Measurements from ENCODE around the gene TFAP2C. TPM values are rescaled to one million over a fixed set of nuclear protein-coding genes. Genes with fewer than 3 reads are reported as not detected.
A peak's percentile ranks its signal among the peaks of the same experiment; 100 is the strongest.
"Not testable (repeated sequence)": the region's sequence is repeated elsewhere in the genome, so short reads cannot be mapped to it uniquely, and the experiment has no call there.

The TFAP2C gene
- total RNA-seq, 2 donors from 2014 or later, result 0.52 to 1.6 TPM

DNA sequence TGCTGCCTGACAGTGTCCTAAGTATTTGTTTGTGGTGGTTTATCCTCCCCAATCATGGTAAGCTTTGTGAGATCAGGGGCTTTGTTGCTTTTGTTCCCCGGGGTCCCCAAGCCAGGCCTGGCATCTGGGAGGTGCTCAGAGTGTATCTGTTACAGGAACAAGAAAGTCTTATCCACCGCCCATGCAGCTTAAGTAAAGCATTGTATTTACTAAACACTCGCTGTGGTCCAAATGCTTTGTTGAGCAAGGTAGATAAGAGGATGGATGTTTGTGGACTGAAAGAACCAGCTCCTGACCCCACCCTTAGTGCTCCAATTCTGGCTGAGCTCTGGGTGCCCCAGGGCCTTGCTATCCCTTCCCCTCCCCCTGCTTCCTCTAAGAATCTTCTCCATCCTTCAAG is 19.8 kb upstream of the TFAP2C start:
- DNase-seq, result no peak
- intact Hi-C loops (cut with DNase I, micrococcal nuclease), result no loop called here
- ATAC-seq, result no peak

DNA sequence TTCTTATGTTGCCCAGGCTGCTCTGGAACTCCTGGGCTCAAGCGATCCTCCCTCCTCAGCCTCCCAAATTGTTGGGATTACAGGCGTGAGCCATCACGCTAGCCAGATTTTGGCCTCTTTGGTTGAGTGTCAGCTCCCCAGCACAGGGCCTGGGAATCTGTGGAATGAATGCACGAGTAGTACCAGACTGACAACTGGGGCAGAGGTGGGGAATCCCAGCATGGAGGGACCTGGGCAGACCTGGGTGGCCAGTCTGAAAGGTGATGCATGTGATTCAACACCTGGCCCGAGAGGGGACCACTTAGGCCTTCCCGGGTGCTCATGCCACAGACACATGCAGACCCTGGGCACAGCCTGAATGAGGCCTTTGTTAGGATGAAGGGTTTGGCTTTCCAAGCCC is 19.0 kb upstream of the TFAP2C start:
- DNase-seq, result no peak
- intact Hi-C loops (cut with DNase I, micrococcal nuclease), result no loop called here
- no peak for ATAC-seq

DNA sequence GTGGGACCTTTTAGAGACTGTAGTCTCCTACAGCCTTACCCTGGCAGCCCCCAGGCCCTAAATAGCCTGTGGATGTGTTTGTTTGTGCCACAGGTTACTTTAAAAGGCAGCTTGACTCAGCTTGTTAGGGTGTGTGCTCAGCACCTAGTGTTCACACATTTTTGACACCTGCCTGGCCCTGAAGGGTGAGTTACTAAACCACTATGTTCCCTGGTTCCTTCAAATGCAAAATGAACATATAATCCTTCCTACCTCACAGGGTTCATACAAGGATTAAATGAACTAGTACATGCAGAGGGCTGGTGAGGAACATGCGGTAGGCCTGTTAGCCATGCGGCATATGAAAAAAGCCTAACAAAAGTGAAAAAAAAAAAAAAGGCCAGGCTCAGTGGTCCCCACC is 14.9 kb upstream of the TFAP2C start:
- intact Hi-C loops (cut with DNase I, micrococcal nuclease), result no loop called here
- ATAC-seq (no peak), DNase-seq (no peak)

DNA sequence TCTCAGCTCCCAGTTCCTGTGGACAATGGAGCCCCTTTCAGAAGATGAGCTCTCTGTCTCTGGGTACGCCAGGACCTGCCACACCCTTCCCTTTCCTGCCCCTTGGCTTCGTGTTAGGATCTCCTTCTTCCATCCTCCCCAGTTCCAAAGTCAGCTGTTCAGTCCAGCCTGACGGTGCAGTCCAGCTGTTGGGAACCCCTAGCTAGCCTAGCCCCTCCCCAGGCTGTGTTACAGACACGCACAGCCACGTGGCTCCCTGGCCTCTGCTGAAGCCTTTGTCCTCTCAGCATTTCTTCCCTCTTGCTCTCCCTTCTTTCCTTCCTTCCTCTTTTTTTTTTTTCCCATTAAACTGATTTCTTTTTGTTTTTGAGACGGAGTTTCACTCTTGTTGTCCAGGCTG is 12.4 kb upstream of the TFAP2C start:
- no peak for ATAC-seq
- intact Hi-C loops (cut with DNase I, micrococcal nuclease), result no loop called here
- DNase-seq, result no peak

DNA sequence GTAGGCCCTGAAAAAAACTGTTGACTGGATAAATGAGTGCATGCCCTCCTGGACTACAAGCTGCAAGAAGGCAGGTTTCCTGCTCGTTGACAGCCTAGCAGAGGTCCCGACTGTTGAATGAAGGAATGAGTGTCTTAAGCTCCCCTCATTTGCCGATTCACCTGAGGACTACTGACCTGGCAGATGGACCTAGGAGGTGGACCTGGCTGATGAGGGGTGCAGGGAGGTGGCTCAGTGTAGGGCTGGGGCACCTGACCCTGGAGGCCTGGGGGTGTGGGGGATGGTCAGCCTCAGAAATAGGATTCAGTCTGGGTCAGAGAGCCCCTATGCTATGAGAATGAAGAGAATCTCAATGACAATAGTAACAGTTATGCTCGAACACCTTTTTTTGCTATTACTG is 11.6 kb upstream of the TFAP2C start:
- ATAC-seq (no peak), DNase-seq (no peak)
- intact Hi-C loops (cut with DNase I, micrococcal nuclease), result no loop called here

DNA sequence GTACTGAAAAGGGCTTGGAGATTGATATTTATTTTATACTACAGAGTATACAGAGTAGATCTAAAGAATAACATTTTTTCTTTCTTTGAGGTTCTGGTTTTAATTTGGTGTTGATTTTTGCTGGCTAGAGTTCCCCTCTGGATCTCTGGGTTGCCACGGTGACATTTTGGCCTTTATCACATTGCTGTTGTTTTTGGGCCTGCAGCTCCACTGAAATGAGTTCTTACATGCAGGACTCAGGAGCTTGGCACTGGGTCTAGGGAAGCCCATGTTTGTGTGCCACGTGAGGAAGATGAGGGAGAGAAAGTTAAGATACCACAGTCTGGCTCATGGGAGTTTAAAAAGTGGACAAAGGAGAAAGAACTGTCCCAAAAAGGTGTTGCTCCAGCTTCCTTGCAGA is 7.4 kb upstream of the TFAP2C start:
- no peak for DNase-seq
- ATAC-seq, result no peak
- intact Hi-C loops (cut with DNase I, micrococcal nuclease), result no loop called here

DNA sequence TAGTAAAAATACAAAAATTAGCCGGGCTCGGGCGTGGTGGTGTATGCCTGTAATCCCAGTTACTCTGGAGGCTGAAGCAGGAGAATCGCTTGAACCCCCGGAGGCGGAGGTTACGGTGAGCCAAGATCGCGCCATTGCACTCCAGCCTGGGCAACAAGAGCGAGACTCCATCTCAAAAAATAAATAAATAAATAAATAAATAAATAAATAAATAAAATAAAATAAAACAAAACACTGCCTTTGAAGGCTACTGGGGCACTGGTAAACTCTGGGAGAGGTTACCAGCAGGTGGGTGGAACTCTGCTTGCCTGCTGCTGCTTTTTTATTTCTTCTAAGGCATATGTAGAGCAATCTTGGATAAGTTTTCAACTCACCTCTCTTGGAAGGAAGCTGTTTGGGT is 5.2 kb upstream of the TFAP2C start:
- DNase-seq; ATAC-seq; intact Hi-C loops (cut with DNase I, micrococcal nuclease): not testable (repeated sequence)

DNA sequence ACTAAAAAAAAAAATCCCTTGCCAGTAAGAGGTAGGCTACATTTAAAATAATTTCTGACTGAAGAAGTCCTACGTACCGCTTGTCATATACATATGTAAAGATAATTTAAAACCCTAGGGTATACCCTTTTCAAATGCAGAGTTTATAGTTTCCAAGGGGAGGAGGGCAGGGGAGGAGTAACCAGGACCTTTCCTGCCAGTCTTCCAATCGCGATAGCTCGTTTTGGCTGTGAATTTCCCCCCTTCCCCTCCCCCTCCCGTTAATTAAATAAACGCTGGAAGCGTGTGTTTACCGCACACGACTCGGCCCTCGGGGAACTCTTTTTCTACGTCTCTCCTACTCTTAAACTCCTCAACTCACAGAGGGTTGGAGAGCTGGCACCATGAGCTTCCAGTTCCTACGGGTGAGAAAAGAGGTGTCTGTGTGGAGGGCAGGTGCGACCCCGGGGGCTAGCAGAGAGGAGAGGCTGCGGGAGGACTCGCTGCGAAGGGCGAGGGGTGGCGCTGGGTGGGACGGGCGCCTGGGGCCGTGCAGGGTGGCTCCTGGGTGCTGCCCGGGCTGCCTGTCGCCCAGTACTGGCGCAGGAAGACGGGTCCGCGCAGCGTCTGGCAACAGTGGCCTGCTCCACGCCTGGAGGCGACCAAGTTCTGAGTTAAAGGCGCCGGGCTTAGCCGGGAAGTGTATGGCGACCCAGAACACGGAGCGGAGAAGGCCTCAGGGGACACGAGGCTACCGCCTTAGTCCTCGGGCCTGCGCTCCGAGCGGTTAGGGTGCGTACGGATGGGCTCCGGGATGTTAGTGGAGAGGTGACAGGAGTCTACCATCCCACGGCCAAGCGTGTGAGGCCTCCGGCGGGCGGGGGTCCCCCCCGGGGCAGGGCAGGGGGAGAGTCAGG is 4.1 kb upstream of the TFAP2C start:
- no peak for ATAC-seq
- DNase-seq, result no peak
- intact Hi-C loops (cut with DNase I, micrococcal nuclease), result no loop called here

DNA sequence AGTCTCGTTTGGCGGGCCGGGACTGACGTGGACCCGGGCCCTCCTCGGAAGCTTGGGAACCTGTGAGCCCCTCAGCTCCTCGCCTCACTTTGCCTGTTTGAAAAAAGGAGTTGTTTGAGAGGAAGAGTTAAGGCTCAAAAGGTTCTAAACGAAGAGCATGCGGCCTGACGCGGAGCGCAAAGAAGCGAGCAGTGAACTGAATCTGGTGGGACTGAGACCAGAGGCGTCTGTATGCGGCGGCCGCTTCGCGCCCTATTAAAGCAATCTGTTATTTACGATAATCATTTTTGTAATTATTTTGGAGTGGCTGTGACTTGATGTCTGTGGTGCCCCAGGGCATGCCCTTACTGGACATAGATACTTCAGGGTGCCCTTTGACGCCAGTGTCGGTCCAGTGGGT is 3.3 kb upstream of the TFAP2C start:
- ATAC-seq (no peak), DNase-seq (no peak)
- intact Hi-C loops (cut with DNase I, micrococcal nuclease), result no loop called here

DNA sequence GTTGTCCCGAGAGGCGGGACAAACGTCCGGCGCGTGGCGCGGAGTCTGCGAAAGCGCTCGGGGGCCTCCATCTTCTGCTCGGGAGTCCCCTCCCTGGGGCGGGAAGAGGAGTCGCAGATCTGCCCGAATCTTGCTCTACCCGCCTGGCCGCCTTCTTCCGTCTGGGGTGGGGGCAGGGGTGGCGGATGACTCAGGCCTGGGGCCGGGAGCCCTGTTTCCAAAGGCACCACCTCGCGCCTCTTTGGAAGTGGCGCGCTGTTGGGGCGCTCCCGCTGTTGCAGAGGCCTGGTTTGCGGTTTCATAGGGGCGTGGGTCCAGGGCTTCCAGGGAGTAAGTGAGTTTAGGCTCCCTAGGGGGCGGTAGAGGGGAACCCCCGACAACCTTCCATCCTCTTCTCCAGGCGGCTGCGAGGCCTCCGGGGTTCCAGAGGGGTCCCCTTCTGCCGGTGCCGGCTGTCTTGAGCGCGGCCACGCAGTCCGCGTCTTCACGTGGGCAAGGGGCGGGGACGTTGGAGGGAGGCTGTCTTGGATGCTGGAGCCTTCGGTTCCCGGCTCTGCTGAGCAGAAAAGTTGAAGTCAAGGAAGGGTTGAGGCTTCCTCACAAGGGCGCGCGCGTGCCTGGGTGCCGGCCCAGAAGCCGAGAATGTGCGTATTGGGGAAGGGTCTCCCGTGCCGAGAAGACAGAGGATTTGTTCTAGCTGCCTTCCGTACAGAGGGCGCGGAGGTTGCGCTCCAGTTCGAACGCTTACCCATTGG is 2.6 kb upstream of the TFAP2C start:
- no peak for ATAC-seq
- DNase-seq, result peak in 1 of 2 donors; percentile 11
- intact Hi-C loops (cut with DNase I, micrococcal nuclease), result no loop called here

DNA sequence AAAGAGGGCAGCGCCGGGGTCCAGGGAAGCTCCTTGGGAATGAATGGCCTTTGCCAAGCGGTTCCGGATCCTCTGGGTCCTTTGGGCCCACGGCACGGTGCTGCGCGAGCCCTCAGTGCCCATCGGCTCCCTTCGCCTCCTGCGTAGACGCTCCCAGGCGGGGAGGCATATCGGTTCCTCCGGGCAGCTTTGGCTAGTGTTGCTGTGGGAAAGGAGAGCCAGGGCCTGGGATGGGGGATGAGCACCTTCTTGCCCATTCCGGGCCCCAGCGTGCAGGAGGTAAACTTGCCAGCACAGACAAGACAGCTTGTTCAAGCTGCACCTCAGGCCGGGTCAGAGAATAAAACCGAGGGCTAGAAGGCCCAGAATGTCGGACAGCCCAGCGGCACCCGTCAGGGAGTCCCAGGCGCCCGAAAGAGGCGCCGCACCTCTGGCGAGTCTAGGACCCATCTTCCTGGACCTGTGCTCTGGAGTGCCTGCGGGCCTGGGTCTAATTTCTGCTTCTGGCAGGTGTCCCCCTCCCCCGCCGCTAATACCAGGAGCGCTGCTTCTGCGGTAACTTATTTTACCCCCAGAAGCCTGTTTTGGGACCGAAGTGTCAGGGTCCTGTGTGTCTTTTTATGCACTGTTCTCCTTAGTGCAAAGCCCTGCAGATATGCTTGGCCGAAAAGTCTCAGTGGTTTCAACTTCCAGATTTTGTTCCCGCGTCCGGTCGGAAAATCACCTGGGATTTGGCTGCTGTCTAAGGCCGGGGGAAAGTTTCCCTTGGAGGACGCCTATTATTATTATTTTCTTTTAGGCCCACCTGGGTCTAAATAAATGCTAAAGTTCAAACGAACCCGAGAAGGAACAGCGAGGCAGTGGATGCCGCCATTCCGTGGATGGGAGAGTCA is 1.7 kb upstream of the TFAP2C start:
- ATAC-seq, result no peak
- DNase-seq, result no peak
- intact Hi-C loops (cut with DNase I, micrococcal nuclease), result no loop called here

DNA sequence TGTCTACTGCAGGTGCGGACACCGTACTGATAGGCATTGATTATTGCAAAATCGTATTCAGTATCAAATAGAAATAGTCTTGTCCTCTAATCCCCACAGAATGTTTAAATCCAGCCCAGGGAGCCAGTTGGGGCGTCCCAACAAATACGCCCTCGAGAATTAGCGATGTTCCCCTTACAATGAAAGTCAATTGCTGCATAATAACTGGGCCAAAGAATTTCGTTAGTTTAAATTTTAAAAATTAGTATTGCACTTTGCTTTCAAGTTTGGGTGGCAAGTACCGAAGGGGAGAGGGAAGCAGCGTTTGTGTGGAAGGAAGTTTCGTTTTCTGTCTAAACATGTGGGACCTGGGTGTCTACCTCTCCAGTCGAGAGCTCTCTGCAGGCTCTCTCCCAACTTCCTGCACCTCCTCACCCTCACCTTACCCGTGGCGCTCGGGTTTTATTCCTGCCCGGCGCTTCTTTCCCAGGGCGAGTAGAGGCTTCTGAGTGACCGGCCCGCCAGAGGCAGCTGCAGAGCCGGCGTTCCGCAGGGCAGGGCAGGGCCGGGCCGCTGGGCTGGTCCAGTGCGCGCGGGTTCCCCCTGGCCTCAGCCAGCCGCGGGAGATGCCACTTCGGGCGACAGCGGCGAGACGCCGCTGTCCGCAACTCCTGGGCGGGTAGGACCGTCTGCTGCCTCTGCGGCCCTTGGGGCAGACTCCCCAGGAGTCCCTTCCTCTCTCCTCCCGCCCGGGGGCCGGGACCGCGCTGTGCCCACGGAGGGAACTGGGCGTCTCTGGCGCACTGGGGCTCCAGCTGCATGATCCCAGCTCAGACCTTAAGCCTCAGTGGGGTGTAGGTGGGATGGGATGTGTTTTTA is 862 bp upstream of the TFAP2C start:
- DNase-seq (peak in 1 of 2 donors; percentile 31), ATAC-seq (peak; percentile 52)
- intact Hi-C loops (cut with DNase I, micrococcal nuclease), result no loop called here

DNA sequence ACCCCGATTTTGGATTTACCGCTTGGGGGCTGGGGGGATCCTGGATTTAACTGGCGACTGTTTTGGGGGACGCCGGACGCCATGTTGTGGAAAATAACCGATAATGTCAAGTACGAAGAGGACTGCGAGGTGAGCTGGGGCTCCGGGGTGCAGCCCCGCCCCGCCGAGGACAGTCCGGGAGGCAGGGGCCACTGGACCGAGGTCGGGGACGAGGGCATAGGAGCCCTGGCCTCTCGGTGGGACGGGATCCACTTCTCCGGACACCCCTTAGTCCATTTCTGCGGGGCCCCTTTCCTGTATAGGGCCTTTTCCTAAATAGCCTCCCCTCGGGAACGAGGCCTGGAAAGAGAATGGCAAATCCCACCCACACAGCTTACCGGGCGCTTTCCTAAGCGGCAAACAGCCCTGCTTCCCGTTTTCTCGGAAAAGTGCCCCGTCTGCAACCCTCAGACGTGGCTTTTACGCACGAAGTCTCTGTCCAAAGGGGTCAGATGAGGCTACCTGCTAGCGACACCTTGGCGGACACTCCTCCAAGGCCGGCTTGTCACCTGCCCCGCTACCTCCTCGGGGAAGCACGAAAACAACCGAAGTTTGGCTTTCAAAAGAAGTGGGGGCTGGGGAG is 469 bp downstream of the TFAP2C start:
- DNase-seq (peak in 1 of 2 donors; percentile 7), ATAC-seq (no peak)
- intact Hi-C loops (cut with DNase I, micrococcal nuclease), result no loop called here

DNA sequence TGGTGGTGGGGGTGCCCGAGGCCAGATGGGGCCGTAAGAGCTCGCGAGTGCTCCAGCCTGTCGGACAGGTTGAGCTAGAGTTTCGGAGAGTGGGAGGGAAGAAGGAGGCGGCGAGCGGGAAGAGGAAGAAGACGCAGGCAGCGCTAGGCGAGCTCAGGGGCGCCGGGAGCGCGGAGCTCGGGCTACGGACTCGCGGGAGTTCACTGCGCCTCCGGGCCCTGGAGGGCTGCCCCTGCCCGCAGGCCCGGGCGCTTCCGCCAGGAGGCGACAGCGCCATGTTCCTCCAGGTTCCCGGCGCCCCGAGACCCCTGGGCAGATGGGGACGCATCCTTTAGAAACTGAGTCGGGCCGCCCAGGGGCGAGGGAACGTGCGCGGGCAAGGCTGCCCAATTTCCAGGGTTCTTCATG is 984 bp downstream of the TFAP2C start:
- intact Hi-C loops (cut with DNase I, micrococcal nuclease), result no loop called here
- ATAC-seq, result peak; percentile 75
- peak; percentile 63 to 65 for DNase-seq

DNA sequence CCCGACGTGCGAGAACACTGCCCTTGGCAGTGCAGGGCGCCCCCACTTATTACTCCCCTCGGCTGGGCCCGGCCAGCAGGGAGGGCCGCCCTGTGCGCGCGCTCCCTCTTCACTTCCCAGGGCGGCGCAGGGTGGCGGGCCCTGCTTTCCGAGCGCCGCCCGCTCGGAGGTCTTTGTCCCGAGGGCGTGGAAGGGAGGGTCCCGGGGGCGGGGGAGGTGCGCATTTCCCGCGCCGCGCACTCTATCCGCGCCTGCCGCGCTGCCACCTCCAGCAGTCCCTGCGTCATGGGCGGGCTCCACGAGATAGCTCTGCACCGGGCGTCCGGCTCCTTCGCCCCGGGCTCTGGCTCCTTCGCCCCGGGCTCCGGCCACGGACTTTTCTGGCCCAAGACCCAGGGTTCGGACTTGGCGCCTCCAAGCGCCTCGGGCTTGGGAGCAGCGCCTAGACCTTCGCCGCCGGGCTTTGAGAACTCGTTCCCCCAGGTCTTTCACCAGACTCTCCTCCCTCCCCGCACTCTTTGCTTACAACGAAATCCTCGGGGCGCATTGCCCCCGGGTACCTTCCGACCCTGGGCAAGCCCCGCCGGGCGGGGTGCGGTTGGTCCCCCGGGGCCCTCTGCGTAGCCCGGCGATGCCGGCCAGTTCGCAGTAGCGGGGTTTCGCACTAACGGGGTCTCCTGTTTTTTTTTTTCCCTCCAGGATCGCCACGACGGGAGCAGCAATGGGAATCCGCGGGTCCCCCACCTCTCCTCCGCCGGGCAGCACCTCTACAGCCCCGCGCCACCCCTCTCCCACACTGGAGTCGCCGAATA is 1.6 kb downstream of the TFAP2C start:
- intact Hi-C loops (cut with DNase I, micrococcal nuclease), result no loop called here
- DNase-seq (peak in 1 of 2 donors; percentile 7), ATAC-seq (no peak)

DNA sequence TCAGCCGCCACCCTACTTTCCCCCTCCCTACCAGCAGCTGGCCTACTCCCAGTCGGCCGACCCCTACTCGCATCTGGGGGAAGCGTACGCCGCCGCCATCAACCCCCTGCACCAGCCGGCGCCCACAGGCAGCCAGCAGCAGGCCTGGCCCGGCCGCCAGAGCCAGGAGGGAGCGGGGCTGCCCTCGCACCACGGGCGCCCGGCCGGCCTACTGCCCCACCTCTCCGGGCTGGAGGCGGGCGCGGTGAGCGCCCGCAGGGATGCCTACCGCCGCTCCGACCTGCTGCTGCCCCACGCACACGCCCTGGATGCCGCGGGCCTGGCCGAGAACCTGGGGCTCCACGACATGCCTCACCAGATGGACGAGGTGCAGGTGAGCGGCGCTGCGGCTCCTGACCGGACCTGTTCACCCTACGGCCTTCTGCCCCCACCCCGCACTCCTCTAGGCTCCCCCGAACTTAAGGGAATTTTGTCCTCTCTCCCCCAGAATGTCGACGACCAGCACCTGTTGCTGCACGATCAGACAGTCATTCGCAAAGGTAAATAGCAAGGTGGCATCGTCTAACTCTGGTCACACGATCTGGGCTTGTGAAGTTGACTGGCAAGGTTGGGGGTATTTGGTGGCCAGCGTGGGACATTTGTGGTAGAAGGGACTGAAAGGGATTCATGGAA is 2.3 kb downstream of the TFAP2C start:
- no peak for DNase-seq
- ATAC-seq, result no peak
- intact Hi-C loops (cut with DNase I, micrococcal nuclease), result no loop called here

DNA sequence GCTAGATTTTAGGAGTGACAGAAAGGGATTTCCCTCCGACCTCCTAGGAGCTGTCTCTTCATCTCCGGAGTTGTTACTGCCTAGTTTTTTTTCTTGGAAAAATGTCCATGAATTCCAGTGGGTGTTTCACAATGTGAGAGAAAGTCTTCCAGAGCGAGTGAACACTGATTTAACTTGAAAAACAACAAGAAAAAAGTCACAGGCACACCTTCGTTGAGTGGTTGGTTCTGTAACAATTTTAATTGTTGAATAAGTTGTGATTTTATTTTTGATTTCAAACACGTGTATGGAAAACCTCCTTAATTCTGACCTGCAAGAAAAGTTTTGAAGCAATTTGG is 2.9 kb downstream of the TFAP2C start:
- intact Hi-C loops (cut with DNase I, micrococcal nuclease), result no loop called here
- ATAC-seq (no peak), DNase-seq (no peak)
